Stimulated activated CD4-positive, alpha-beta T cell treated with anti-CD3 and anti-CD28 coated beads, Interleukin-15, amount 100 ng/mL, for 48 hours (primary cell): ENCODE results near the gene ARID3A.

ENCODE experiments used
- DNase-seq, 2 donors: peaks; one replicate each; pipeline ENCODE4 v3.0.0-alpha.2; 2020; ENCODE audit warnings: low read depth in 2 of 2

ARID3A gene

DNA sequence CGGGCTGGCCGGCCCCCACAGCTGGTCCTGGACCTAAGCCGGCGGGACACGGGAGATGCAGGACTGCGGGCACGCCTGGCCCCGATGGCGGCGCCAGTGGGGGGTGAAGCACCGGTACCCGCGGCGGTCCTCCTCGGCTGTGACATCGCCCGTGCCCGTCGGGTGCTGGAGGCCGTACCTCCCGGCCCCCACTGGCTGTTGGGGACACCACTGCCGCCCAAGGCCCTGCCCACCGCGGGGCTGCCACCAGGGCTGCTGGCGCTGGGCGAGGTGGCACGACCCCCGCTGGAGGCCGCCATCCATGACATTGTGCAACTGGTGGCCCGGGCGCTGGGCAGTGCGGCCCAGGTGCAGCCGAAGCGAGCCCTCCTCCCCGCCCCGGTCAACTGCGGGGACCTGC lies 77.4 kb downstream of the ARID3A start:
- DNase-seq = no peak

GRCh38 chr19:1004204-1004802 lies 78.5 kb downstream of the ARID3A start:
- DNase-seq = no peak

GRCh38 chr19:1004803-1005664 lies 79.2 kb downstream of the ARID3A start:
- no peak for DNase-seq

- DNase-seq = no peak
Measured at GRCh38 chr19:1006711-1007398, 81.0 kb downstream of the ARID3A start.

- DNase-seq = no peak
Measured at GRCh38 chr19:1007399-1008251, 81.8 kb downstream of the ARID3A start.

- DNase-seq = no peak
Measured at GRCh38 chr19:1008268-1009040, 82.6 kb downstream of the ARID3A start.

- DNase-seq = no peak
Measured at GRCh38 chr19:1009041-1009980, 83.5 kb downstream of the ARID3A start.

DNA sequence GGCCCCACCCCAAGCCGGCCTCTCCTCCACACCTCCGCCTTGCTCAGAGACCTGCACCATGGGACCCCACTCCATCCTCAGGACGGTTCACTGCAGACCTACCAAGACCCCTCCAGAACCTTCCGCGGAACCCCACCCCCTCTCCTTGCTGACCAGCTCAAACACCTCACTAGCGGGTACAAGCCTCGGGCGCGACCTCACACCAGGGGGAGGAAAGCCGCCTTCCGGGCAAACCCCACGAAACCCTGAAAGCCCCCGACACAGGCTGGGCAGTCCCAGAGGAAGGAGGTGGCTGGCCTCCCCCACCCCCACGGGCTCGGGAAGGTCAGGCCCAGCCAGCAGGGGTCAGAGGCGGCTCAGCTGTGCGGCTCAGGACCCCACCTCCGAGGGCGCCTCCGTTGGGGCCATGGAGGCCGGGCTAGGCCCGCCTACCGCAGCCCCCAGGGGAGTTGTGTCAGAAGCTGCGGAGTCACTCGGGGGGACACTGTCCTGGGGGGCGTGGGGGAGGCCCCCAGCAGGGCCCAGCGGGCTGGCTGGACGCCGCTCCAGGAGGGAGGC lies 84.2 kb downstream of the ARID3A start:
- DNase-seq = no peak

DNA sequence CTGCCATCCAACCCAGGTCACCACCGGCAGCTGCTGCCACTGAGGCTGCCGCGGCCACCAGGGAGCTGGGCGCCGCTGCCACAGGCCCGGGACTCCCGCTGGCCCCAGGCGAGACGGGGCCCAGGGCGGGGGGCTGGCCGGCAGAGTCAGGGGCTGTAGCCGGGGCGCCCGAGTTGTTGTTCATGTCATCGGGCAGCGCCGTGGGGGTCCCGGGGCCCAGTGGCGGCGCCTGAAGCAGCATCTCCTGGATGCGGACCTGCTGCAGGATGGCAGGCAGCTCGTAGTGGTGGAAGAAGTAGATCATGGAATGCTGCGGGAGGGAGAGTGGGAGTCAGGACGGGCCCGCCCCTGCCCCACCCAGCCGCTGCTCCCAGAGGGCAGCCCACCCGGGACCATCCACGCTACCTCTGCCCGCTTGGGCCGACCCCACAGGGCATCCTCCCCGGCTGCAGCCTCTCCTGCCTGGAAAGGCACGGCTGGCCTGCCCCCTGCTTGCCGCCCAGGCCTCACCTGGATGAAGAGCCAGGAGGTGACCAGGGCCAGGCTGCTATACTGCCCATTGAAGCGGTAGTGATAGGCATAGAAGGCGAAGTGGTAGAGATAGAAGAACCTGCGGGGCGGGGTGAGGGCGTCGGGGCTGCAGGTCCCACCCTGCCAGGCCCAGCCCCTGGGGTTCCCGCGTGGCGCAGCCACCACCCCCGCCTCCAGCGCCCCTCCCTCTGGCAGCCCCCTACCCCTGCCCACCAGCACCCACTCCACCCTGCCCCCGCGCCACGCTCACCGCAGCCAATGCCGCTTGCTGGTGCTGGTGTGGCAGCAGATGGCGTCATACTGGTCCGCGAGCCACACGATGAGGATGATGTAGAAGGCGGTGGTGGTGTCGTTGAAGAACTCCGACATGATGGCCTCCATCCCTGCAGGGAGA lies 85.0 kb downstream of the ARID3A start:
- no peak for DNase-seq

DNA sequence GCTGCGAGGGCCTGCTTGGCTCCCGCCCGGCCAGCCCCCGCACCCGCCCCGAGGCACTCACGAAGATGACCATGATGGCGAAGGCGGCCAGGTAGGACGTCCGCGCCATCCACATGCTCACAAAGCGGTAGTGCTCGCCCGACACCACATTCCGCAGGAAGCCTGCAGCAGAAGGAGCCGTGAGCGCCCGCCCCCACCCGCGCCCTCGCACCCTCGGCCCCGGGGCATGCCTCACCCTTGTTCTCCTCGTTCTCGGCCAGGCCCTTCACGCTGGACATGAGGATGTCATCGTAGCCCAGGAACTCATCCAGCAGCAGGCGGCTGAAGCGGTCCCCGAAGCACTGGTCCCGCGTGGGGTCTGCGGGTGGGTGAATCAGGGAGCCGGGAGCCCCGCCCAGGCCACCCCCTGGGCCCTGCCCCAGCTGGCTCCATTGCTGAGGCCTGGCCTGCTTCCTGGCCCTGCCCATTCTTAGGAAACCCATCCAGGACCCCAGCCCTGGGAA lies 86.0 kb downstream of the ARID3A start:
- no peak for DNase-seq

DNA sequence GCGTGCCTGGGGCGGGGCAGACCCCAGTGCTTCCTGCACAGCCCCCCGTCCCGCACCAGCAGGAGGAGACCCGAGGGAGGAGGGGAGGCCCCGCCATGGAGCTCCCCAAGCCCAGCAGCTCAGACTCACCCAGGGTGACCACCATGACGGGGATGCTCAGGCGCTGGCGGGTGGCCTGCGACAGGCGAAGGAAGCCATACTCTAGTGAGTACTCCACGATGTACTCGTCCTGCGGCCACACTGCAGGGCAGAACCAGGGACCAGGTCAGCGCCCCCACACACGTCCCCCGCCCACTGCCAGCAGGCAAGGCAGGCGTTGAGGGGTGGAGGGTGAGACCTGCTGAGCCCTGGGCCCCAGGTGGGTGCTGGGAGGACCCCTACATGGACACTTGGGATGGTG lies 86.5 kb downstream of the ARID3A start:
- DNase-seq = no peak

GRCh38 chr19:1013218-1013617 lies 87.4 kb downstream of the ARID3A start:
- DNase-seq = no peak

- no peak for DNase-seq
Measured at GRCh38 chr19:1014161-1015060, 88.6 kb downstream of the ARID3A start.

DNA sequence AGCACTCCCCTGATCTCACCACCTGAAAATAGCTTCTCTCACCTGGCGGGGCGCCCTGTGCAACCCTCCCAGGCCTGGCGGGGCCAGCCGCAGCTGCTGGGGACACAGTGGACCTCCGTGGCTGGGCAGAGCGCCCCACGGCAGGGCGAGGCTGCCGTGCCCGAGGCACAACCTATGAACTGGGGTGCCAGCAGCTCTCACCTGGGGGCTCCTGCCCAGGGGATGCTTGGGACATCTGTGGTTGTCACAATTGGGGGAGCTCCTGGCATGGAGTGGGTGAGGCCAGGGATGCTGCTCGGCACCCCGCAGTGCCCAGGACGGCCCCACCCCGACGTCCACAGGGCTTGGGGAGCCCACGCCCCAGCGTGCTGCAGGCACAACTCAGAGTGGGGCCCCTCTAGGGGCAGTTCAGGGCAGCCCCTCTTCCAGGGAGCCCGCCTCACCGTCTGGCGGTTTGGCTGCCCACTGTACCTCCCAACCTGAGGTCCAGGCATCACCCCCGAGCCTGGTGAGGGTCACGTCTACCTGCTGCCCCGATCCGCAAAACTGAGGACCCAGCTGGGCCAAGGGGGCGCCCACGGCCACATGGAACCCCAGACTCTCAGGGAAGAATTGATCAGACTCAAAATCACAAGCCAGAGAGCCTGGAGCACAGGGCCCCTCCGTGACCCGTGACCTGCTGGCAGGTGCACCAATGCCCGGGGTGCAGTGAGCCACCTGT lies 89.4 kb downstream of the ARID3A start:
- DNase-seq = no peak

DNA sequence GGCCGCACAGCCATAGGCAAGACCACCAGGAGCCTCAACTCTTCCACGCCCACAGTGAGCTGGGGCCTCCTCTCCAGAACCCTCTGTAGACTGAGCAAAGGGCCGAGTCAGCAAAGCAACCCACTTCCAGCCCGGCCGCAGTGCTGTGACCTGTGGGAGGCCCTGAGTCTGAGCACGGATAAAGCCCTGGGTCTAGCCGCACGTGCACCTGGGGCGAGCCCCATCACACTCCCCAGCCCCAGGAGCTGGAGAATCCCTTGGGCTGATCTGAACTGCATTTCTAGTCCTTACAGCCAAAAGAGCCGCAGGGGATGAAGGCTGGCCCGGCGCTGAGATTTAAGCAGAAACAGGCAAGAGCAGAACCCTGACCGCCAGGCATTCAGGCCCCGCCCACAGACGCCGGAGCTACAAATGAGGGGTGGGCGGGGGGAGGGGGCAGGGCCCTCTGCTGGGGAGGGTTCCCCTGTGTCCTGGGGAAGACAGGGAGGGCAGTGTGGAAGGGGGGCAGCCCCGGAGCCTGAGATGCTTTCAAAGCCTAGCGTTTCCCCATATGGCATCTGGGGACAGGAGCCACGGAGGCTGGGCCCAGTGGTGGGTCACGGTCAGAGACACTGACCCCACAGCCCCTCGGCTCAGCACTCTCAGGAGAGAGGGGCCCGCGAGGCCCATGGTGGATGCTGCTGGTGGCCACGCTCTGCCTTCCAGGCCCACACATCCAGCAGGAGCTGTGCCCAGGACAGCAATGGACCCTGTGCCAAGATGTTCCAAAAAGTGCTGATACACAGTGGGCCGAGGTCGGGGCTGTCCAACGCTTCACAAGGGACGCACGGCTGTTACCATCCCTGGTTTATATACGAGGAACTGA lies 90.2 kb downstream of the ARID3A start:
- no peak for DNase-seq
